ENCODE data around the gene C5orf15.

C5orf15 gene

DNA sequence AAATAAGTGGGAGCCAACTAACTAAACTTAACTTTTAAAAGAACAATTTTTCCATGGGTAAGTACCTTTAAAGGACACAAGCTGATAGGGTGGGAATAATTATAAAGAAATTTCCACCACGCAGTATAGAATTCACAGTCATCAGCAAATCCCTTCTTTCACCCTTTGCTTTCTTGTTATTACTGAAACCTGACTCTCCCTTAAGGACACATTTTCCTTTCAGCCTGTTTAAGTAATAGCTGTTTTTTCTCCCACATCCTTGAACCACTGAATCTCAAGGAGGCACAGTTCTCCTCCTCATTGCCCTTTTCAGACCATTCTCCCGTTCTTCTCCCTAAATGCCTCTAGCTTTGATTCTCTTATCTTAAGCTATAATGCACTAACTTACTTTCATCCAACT is 6.3 kb downstream of the C5orf15 start:
- TF ChIP-seq, protein P1, sequence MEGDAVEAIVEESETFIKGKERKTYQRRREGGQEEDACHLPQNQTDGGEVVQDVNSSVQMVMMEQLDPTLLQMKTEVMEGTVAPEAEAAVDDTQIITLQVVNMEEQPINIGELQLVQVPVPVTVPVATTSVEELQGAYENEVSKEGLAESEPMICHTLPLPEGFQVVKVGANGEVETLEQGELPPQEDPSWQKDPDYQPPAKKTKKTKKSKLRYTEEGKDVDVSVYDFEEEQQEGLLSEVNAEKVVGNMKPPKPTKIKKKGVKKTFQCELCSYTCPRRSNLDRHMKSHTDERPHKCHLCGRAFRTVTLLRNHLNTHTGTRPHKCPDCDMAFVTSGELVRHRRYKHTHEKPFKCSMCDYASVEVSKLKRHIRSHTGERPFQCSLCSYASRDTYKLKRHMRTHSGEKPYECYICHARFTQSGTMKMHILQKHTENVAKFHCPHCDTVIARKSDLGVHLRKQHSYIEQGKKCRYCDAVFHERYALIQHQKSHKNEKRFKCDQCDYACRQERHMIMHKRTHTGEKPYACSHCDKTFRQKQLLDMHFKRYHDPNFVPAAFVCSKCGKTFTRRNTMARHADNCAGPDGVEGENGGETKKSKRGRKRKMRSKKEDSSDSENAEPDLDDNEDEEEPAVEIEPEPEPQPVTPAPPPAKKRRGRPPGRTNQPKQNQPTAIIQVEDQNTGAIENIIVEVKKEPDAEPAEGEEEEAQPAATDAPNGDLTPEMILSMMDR (IDR thresholded peaks at IDR 0.05): no peak
- no peak overlapping the region for H3K27ac ChIP-seq

DNA sequence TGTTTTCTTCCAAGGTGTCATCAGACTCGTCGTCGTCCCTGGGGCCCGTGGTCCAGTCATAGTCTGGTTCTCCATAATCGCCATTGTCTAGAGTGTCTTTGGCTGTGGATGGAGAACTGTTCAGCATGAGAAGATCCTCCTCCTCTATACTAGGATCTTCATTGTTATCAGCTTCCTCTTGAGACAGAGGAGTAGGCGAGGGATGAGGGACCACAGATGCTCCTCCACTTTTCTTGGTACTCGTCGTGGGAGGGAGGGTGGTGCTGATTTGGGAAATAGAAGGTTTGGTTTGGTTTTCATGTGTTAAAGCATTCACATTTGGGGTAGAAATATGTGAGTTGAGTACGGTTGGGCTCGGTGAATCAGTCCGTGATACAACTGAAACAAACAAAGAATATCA is 8.8 kb downstream of the C5orf15 start:
- no peak overlapping the region for H3K27ac ChIP-seq
- TF ChIP-seq, protein P1 (IDR thresholded peaks at IDR 0.05): no peak
- no peak for TF ChIP-seq ZFX (IDR thresholded peaks at IDR 0.05; ENCODE audit: borderline replicate concordance)

DNA sequence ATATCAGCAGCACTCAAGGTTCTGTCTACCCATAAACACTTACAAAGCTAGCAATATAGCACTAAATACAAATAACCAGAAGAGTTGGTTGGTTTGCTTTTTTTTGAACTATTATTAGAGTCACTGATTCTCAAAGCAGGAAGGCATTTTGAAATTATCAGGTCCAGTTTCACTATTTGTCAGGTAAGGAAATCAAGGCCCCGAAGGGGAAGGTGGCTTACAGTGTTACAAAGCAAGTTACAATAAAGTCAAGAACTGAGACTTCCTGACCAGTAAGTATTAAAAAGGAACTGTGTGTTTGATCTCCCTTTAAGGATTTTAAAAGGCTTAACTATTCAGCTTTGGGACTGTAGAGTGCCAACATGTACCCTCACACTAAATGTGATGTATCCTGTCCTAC is 10.8 kb downstream of the C5orf15 start:
- peak overlapping the region; percentile 63 for H3K27ac ChIP-seq
- TF ChIP-seq ZFX (IDR thresholded peaks at IDR 0.05; ENCODE audit: borderline replicate concordance): no peak
- TF ChIP-seq, protein P1 (IDR thresholded peaks at IDR 0.05): no peak

DNA sequence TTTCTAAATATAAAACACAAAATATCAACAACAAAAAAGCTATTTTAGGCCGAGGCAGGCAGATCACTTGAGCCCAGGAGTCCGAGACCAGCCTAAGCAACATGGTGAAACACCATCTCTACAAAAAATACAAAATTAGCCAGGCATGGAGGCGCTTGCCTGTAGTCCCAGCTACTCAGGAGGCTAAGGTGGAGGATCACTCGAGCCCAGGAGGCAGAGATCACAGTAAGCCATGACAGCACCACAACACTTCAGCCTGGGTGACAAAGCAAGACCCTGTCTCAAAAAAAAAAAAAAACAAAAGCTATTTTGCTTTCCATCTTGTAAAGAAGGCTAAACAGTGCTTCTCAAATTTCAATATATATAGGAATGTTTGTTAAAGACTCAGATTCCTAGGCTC is 11.3 kb downstream of the C5orf15 start:
- peak overlapping the region; percentile 63 for H3K27ac ChIP-seq
- TF ChIP-seq ZFX (IDR thresholded peaks at IDR 0.05; ENCODE audit: borderline replicate concordance): no peak
- TF ChIP-seq, protein P1 (IDR thresholded peaks at IDR 0.05): no peak

DNA sequence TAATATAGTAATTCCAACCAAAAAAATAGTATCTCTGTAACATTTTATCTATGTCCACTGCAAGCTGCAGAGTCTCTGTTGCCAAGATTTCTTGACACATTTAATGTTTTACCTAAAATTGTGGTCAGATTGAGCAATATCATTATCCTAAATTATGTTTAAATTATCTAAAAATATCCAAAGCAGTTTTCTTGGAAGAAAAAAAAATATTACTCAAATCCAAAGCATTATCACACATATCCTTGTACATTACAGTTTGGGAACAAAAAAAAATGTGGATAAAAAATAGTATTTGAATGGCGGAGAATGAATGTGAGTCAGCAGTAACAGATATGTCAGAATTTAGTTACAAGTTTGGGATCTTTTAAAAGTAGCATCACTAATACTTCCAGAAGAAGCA is 12.2 kb downstream of the C5orf15 start:
- peak overlapping the region; percentile 63 for H3K27ac ChIP-seq

DNA sequence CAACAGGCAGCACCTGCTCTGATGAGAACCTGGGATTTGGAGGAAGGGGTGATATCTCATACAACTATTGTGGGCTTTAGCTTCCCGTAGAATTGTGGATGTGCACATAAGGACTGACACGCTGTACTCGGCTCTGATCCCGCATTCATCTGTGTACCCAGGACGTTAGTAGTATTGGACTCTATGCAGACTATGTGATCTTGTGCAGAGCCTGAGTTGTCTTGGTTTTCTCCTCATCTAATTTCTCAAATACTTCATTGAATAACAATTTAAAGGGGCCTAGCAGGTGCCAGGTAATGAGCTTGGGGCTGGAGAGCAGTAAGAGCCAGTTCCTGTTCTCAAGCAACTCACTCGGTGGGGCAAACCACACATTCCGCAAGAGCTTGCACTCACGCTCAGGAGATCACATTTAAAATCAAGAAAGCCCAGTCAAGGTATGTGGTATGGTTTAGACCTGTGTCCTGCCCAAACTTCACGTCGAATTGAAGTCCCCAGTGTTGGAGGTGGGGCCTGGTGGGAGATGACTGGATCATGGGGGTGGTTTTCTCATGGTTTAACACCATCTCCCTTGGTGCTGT is 14.8 kb downstream of the C5orf15 start:
- TF ChIP-seq, protein P1 (IDR thresholded peaks at IDR 0.05): no peak
- no peak for TF ChIP-seq ZFX (IDR thresholded peaks at IDR 0.05; ENCODE audit: borderline replicate concordance)
- H3K27ac ChIP-seq: no peak overlapping the region

DNA sequence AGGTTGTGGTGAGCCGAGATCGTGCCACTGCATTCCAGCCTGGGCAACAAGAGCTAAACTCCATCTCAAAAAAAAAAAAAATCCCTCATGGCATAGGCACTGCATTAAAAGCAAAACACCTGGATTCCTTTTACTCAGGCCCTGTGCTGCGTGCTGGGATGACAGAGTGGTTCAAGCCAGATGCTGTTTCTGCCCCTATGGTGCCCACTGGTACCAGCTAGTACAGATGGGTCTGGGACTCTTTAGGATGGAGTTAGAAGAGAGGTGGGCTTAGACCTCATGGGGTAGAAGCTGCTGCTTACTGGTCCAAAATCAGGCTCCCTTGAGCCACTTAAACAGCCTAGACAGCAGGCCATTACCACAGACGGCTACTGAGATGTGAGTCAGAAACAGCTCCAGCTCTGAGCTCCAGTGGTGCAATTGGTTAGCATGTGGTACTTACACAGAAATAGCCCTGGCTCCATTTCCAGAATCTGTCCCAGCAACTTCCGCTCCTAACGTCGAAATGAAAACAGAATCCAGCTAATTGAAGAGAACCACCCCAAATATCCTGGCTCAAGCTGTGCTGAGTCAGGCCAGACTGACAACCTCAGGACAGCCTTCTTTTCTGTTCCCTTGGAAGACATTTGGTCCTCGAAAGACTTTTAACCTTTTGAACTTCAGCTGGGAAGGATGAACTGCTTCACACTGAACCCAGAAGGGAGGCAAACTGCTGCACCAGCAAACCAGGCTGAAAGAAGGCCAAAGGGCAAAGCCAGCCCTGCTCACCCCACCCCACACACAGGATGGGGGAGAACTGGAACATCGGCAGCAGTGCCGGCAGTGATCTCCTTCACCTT is 15.5 kb downstream of the C5orf15 start:
- TF ChIP-seq, protein P1 (IDR thresholded peaks at IDR 0.05): no peak
- no peak for TF ChIP-seq ZFX (IDR thresholded peaks at IDR 0.05; ENCODE audit: borderline replicate concordance)
- no peak overlapping the region for H3K27ac ChIP-seq

Measured in 22Rv1 (cell line).